Calu3 (cell line): Measurements from ENCODE around the gene MRPL45. TPM values are rescaled to one million over a fixed set of nuclear protein-coding genes. Genes with fewer than 3 reads are reported as not detected.

Experiments used
- BruUV-seq: library from RNA; stranded (reverse); fragments of 400-500 nt; replicated peaks from 2 replicates; lab custom pipeline; 2021; lab: Mats Ljungman, UMichigan
- CTCF ChIA-PET: fragments of 300-600 bp; sonication (Branson Sonifier 250); formaldehyde crosslinking; loops from one replicate; lab custom pipeline; 2022; ENCODE audit warnings: antibody characterized with exemption; lab: Charles Lee
- DNase-seq: peaks from one replicate; pipeline ENCODE4 v3.0.0; 2022
- H3K27ac Mint-ChIP-seq: one replicate; pipeline ENCODE4 v1.8.0; 2022; ENCODE audit warnings: mixed read lengths; ENCODE audit not compliant: unreplicated experiment
- H3K27me3 Mint-ChIP-seq: one replicate; pipeline ENCODE4 v1.8.0; 2022; ENCODE audit warnings: mixed read lengths; ENCODE audit not compliant: unreplicated experiment
- H3K36me3 Mint-ChIP-seq: one replicate; pipeline ENCODE4 v1.8.0; 2022; ENCODE audit warnings: mild to moderate bottlenecking, moderate library complexity, mixed read lengths; ENCODE audit not compliant: insufficient read depth, unreplicated experiment
- H3K4me1 Mint-ChIP-seq: one replicate; pipeline ENCODE4 v1.8.0; 2022; ENCODE audit warnings: mild to moderate bottlenecking, low read depth, mixed read lengths; ENCODE audit not compliant: unreplicated experiment
- H3K4me3 Mint-ChIP-seq: one replicate; pipeline ENCODE4 v1.8.0; 2022; ENCODE audit warnings: mild to moderate bottlenecking, low read depth, moderate library complexity, mixed read lengths; ENCODE audit not compliant: unreplicated experiment
- H3K9me3 Mint-ChIP-seq: one replicate; pipeline ENCODE4 v1.8.0; 2022; ENCODE audit warnings: low read depth, mixed read lengths; ENCODE audit not compliant: unreplicated experiment
- CTCF ChIP-seq: fragments of 200-600 bp; IDR thresholded peaks from one replicate; pipeline ENCODE4 v1.8.0; 2022; ENCODE audit warnings: antibody characterized with exemption; ENCODE audit not compliant: unreplicated experiment
- intact Hi-C: fragments of 100-400 bp; cut with micrococcal nuclease; formaldehyde crosslinking; loops from one replicate; pipeline ENCODE4 v1.10.0; 2022; ENCODE audit not compliant: unreplicated experiment
- total RNA-seq: library from RNA; stranded (reverse); gene quantifications from 2 replicates; pipeline ENCODE4 v1.2.3, GENCODE V29; 2022

The MRPL45 gene
- total RNA-seq, 1 experiment from 2014 or later: 171 TPM

- no peak for TF ChIP-seq CTCF
- intact Hi-C loops: no loop called here
- Mint-ChIP-seq H3K9me3 (no peaks in the 10 kb centered on the region), H3K4me1 (peaks cover 8% of the 10 kb centered on the region), H3K36me3 (no peaks in the 10 kb centered on the region), H3K4me3 (no peak overlapping the region), H3K27ac (no peak overlapping the region), H3K27me3 (peaks cover 77% of the 10 kb centered on the region)
- DNase-seq: peak; percentile 84
- no TSS peak for BruUV-seq
- CTCF ChIA-PET: interaction anchor here (0.6 to 12.7 kb wide), 11 partner anchors 8 to 83 kb away, joined by 3 to 159 read pairs (median 4); partner anchors contain the start of gene SOCS7
Observed at GRCh38 chr17:38341035-38341721, 44.2 kb downstream of the MRPL45 start.

DNA sequence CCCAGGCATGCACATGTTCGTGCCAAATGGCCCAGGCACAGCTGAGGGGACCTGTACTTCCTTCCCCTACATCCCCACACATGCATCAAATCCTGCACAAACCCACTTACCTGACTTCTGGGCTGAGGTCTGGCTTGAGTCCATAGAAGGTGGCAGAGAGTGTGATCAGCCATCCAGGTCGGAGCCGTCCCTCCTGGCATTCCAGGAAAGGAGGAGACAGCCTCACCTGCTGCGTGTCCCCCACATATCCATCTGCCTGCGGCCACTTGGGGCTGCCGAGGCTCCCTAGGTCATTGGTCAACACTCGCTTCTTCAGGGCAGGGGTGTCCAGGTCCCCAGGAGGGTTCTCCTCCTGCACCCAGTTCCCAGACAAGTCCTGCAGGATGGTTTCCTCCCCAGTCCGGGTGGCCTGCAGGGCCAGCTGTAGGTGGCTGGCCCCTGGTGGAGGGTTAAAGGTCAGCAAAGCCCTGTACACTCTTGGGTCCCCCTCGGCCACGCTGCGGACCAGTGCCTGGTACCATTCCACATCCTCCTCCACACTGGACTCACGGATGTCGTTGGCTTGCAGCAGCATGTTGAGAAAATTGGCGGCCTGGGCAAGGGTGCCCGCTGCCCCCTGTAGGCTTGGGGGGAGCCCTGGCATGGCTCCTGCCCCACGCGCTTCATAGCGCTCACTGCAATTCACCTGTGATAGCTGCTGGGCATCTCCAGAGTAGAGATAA, 46.1 kb downstream of the MRPL45 start:
- Mint-ChIP-seq H3K9me3 (no peaks in the 10 kb centered on the region), H3K4me1 (peaks cover 8% of the 10 kb centered on the region), H3K27me3 (peaks cover 58% of the 10 kb centered on the region), H3K4me3 (no peak overlapping the region), H3K27ac (no peak overlapping the region), H3K36me3 (no peaks in the 10 kb centered on the region)
- TF ChIP-seq CTCF: peak; percentile 33
- CTCF ChIA-PET: interaction anchor here (0.7 to 12.7 kb wide), 3 partner anchors 9 to 22 kb away, joined by 4 to 159 read pairs (median 6); partner anchors contain the start of gene SOCS7
- intact Hi-C loops: no loop called here
- no TSS peak for BruUV-seq
- DNase-seq: no peak

DNA sequence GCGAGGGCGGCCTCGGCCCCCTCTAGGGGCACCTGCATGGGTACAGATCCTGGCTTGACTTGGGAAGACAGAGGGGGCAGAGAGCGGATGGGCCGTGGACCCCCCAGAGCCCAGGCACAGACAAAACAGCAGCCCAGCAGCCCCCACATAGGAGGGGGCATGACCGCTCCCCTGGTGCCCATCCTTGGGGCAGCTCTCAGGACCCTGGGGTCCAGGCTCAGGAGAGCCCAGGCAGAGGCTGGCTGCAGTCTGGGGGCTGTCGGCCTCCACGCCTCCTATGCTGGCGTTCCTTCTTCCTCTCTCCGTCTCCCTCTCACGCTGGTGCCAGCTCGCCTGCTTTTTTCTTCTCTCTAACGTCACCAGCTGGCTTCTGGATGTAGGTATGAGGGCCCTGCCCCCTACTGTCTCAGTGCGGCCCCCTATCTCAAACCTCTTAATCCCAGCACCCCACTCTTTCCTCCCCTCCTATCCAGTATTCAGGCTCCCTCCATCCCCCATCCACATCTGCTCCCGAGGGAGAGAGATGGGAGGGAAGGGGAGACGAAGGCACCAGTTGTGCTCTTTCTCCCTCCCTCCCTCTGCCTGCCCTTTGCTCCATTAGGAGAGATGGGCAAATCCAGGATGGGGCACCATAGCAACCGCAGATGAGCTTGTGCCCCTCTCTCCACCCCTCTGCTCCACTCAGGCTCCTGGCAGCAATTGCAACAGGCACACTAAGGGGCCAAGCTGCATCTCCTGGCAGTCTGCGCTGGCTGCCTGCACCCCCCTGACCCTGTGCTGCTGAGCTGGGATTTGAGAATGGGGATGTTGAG, 46.8 kb downstream of the MRPL45 start, which contains the start of gene GPR179:
GPR179 (minus strand) TSS at position 349 of the 812 bp plus-strand sequence; CDS start at position 182, 167 bp downstream.
- Mint-ChIP-seq H3K4me1 (peaks cover 10% of the 10 kb centered on the region), H3K27me3 (peaks cover 50% of the 10 kb centered on the region), H3K27ac (no peak within 1 kb of the TSS), H3K9me3 (no peaks in the 10 kb centered on the region), H3K36me3 (no peaks in the 10 kb centered on the region), H3K4me3 (no peak within 1 kb of the TSS)
- DNase-seq: no peak
- CTCF ChIA-PET: interaction anchor here (0.8 to 1.7 kb wide), 3 partner anchors 10 to 71 kb away, joined by 3 to 4 read pairs (median 3); no protein-coding TSS in a partner anchor
- no peak for TF ChIP-seq CTCF
- intact Hi-C loops: no loop called here
- no TSS peak for BruUV-seq

GRCh38 chr17:38344420-38344745, 47.4 kb downstream of the MRPL45 start:
- no peak for DNase-seq
- intact Hi-C loops: no loop called here
- no peaks in the 10 kb centered on the region for H3K36me3 Mint-ChIP-seq
- H3K9me3 Mint-ChIP-seq: no peaks in the 10 kb centered on the region
- no peak for TF ChIP-seq CTCF
- H3K4me3 Mint-ChIP-seq: no peak overlapping the region
- BruUV-seq: no TSS peak
- CTCF ChIA-PET: interaction anchor here (0.8 to 1.7 kb wide), 3 partner anchors 10 to 70 kb away, joined by 3 to 4 read pairs (median 3); no protein-coding TSS in a partner anchor
- H3K27ac Mint-ChIP-seq: no peak overlapping the region
- H3K27me3 Mint-ChIP-seq: peaks cover 45% of the 10 kb centered on the region
- H3K4me1 Mint-ChIP-seq: peaks cover 16% of the 10 kb centered on the region
